ENCODE measurements around the gene FTCD.
A peak's percentile ranks its signal among the peaks of the same experiment; 100 is the strongest.
"Not testable (repeated sequence)": the region's sequence is repeated elsewhere in the genome, so short reads cannot be mapped to it uniquely, and the experiment has no call there.

FTCD gene

GRCh38 chr21:46109313-46110221 is 45.8 kb downstream of the FTCD start:
- peak; percentile 20 for DNase-seq

- no peak for DNase-seq
These were observed 46.5 kb downstream of the FTCD start for GRCh38 chr21:46108827-46109312.

- not testable (repeated sequence) for DNase-seq
These were observed 48.0 kb downstream of the FTCD start for GRCh38 chr21:46107376-46107775.

GRCh38 chr21:46104104-46104503 is 51.3 kb downstream of the FTCD start:
- DNase-seq = no peak

- DNase-seq = no peak
These were observed 54.5 kb downstream of the FTCD start for GRCh38 chr21:46100906-46101305.

- DNase-seq = peak; percentile 18
These were observed 55.0 kb downstream of the FTCD start for GRCh38 chr21:46100426-46100825.

GRCh38 chr21:46100020-46100419 is 55.4 kb downstream of the FTCD start:
- no peak for DNase-seq

- DNase-seq = peak; percentile 55
These were observed 55.9 kb downstream of the FTCD start for GRCh38 chr21:46099476-46099875.

- DNase-seq = peak; percentile 67
These were observed 56.9 kb downstream of the FTCD start for GRCh38 chr21:46098303-46099141.

GRCh38 chr21:46097336-46098293 is 57.8 kb downstream of the FTCD start, which contains the start of gene COL6A2:
Gene COL6A2 (plus strand): TSS chr21:46098112.
- peak; percentile 86 for DNase-seq

GRCh38 chr21:46096596-46097335 is 58.6 kb downstream of the FTCD start:
- peak; percentile 19 for DNase-seq

- peak; percentile 18 for DNase-seq
These were observed 59.4 kb downstream of the FTCD start for GRCh38 chr21:46095814-46096595.

GRCh38 chr21:46095083-46095719 is 60.2 kb downstream of the FTCD start:
- peak; percentile 47 for DNase-seq

GRCh38 chr21:46094401-46095082 is 60.8 kb downstream of the FTCD start:
- DNase-seq = no peak

- peak; percentile 19 for DNase-seq
These were observed 61.5 kb downstream of the FTCD start for GRCh38 chr21:46093668-46094400.

- DNase-seq = peak; percentile 21
These were observed 62.3 kb downstream of the FTCD start for GRCh38 chr21:46092811-46093667.

GRCh38 chr21:46092026-46092764 is 63.2 kb downstream of the FTCD start:
- DNase-seq = peak; percentile 88

Measured in right hindlimb (tissue), 1 donor.